Mesothelial cell of epicardium (in vitro differentiated cells): ENCODE results near the gene NT5C2. TPM values are rescaled to one million over a fixed set of nuclear protein-coding genes. Genes with fewer than 3 reads are reported as not detected.

ENCODE experiments used
- DNase-seq, 2 experiments: peaks; one replicate each; pipeline ENCODE4 v3.0.0; 2021; ENCODE audit warnings: low spot score in 2 of 2; ENCODE audit not compliant: unreplicated experiment in 2 of 2
- H3K27ac Mint-ChIP-seq: 2 replicates; pipeline ENCODE4 v1.8.0; 2021; ENCODE audit warnings: mixed read lengths
- H3K27me3 Mint-ChIP-seq: 2 replicates; pipeline ENCODE4 v1.8.0; 2021; ENCODE audit warnings: low read depth, mixed read lengths
- H3K36me3 Mint-ChIP-seq: 2 replicates; pipeline ENCODE4 v1.8.0; 2021; ENCODE audit warnings: mixed read lengths
- H3K4me1 Mint-ChIP-seq: 2 replicates; pipeline ENCODE4 v1.8.0; 2021; ENCODE audit warnings: mixed read lengths
- H3K4me3 Mint-ChIP-seq: 2 replicates; pipeline ENCODE4 v1.8.0; 2021; ENCODE audit warnings: mild to moderate bottlenecking, moderate library complexity, mixed read lengths
- H3K9me3 Mint-ChIP-seq: 2 replicates; pipeline ENCODE4 v1.8.0; 2021; ENCODE audit warnings: mixed read lengths
- CTCF ChIP-seq: fragments of 200-600 bp; sonication (generic); IDR thresholded peaks from one replicate; pipeline ENCODE4 v1.5.0; 2021; ENCODE audit warnings: antibody characterized with exemption; ENCODE audit not compliant: unreplicated experiment
- total RNA-seq: library from RNA; stranded (reverse); gene quantifications from 3 replicates; pipeline ENCODE4 v1.2.1, GENCODE V29; 2021

NT5C2 gene
- total RNA-seq, 1 donor from 2014 or later, result 77.7 TPM

- no peak overlapping the region for H3K4me3 Mint-ChIP-seq
- no peak overlapping the region for H3K27ac Mint-ChIP-seq
- no peak for TF ChIP-seq CTCF
- no peak for DNase-seq
- H3K4me1 Mint-ChIP-seq, result peaks cover 12% of the 10 kb centered on the region
- H3K9me3 Mint-ChIP-seq, result no peaks in the 10 kb centered on the region
- H3K27me3 Mint-ChIP-seq, result no peaks in the 10 kb centered on the region
- H3K36me3 Mint-ChIP-seq, result no peaks in the 10 kb centered on the region
Measured at GRCh38 chr10:103203466-103203865, 10.4 kb upstream of the NT5C2 start.

GRCh38 chr10:103202319-103202718 is 9.2 kb upstream of the NT5C2 start:
- no peak overlapping the region for H3K27ac Mint-ChIP-seq
- H3K4me3 Mint-ChIP-seq, result no peak overlapping the region
- H3K27me3 Mint-ChIP-seq, result no peaks in the 10 kb centered on the region
- DNase-seq, result no peak
- H3K4me1 Mint-ChIP-seq, result peaks cover 12% of the 10 kb centered on the region
- H3K36me3 Mint-ChIP-seq, result no peaks in the 10 kb centered on the region
- H3K9me3 Mint-ChIP-seq, result no peaks in the 10 kb centered on the region
- no peak for TF ChIP-seq CTCF

- Mint-ChIP-seq H3K4me3 (no peak overlapping the region), H3K27me3 (no peaks in the 10 kb centered on the region), H3K36me3 (no peaks in the 10 kb centered on the region), H3K4me1 (peaks cover 2% of the 10 kb centered on the region), H3K9me3 (no peaks in the 10 kb centered on the region), H3K27ac (no peak overlapping the region)
- TF ChIP-seq CTCF, result no peak
- DNase-seq, result no peak
Measured at GRCh38 chr10:103199488-103199887, 6.4 kb upstream of the NT5C2 start.

- H3K27ac Mint-ChIP-seq, result no peak overlapping the region
- H3K36me3 Mint-ChIP-seq, result no peaks in the 10 kb centered on the region
- no peaks in the 10 kb centered on the region for H3K4me1 Mint-ChIP-seq
- no peaks in the 10 kb centered on the region for H3K27me3 Mint-ChIP-seq
- H3K9me3 Mint-ChIP-seq, result no peaks in the 10 kb centered on the region
- H3K4me3 Mint-ChIP-seq, result no peak overlapping the region
- TF ChIP-seq CTCF, result no peak
- DNase-seq, result no peak
Measured at GRCh38 chr10:103198648-103199047, 5.6 kb upstream of the NT5C2 start.

- H3K9me3 Mint-ChIP-seq, result no peaks in the 10 kb centered on the region
Measured at GRCh38 chr10:103197903-103198302, 4.8 kb upstream of the NT5C2 start.

More at GRCh38 chr10:103197903-103198302, 4.8 kb upstream of the NT5C2 start:
- no peaks in the 10 kb centered on the region for H3K36me3 Mint-ChIP-seq
- no peak overlapping the region for H3K4me3 Mint-ChIP-seq
- DNase-seq, result no peak
- H3K27ac Mint-ChIP-seq, result no peak overlapping the region
- H3K4me1 Mint-ChIP-seq, result no peaks in the 10 kb centered on the region
- no peaks in the 10 kb centered on the region for H3K27me3 Mint-ChIP-seq
- TF ChIP-seq CTCF, result no peak
